ENCODE data around the gene MBP. TPM values are rescaled to one million over a fixed set of nuclear protein-coding genes. Genes with fewer than 3 reads are reported as not detected.

Gene MBP
- total and polyA plus RNA-seq, 10 of the 15 experiments (the other 5 are each of a cell fraction or from before 2014, with no cell fraction given), result 12.2 to 67.8 (median 42.1) TPM

- ChIA-PET CTCF (interaction anchor here (0.6 to 3.3 kb wide), 17 partner anchors 7 to 637 kb away, joined by 3 to 15 read pairs (median 4); no protein-coding TSS in a partner anchor), SMC1A (ENCODE audit: uncharacterized antibody, unreplicated experiment) (interaction anchor here (0.9 to 3.4 kb wide), 19 partner anchors 8 to 148 kb away, joined by 3 to 18 read pairs (median 4); no protein-coding TSS in a partner anchor), POLR2A (interaction anchor here (0.7 to 2.1 kb wide), 6 partner anchors 38 to 150 kb away, joined by 3 to 8 read pairs (median 4); no protein-coding TSS in a partner anchor), RAD21 (ENCODE audit: unreplicated experiment) (interaction anchor here (0.7 to 3.6 kb wide), 15 partner anchors 7 to 149 kb away, joined by 3 to 21 read pairs (median 6); partner anchors contain the start of gene MBP)
- FAIRE-seq (peak; percentile 94), DNase-seq (ENCODE audit: low read depth, low spot score) (peak; percentile 82), ATAC-seq (peak; percentile 71)
- no peak overlapping the region; the same call in 1 of the 2 replicates for H3K4me3 ChIP-seq
- H3K79me2 ChIP-seq (ENCODE audit: control insufficient read depth, insufficient read depth, low read length), result peaks cover 11% of the 10 kb centered on the region
- peaks cover 9 to 16% of the 10 kb centered on the region in 2 experiments; a peak in 3 of 4 replicates for H3K36me3 ChIP-seq (ENCODE audit: control insufficient read depth in 2 of 2, insufficient read depth in 2 of 2, low read length in 1 of 2)
- peak overlapping the region; percentile 97 for H3K27ac ChIP-seq (ENCODE audit: control insufficient read depth, insufficient read depth)
- no TSS peak for BruUV-seq (replicated peaks)
- no peak overlapping the region for H2AFZ ChIP-seq (ENCODE audit: control insufficient read depth, low read depth, low read length)
- 1% methylated on average over 12 of the region's 12 CpGs for WGBS (ENCODE audit: insufficient coverage, insufficient replicate concordance, low lambda C conversion rate, missing lambda C conversion rate)
- H4K20me1 ChIP-seq (ENCODE audit: control insufficient read depth, insufficient read depth), result no peaks in the 10 kb centered on the region
- peak overlapping the region; percentile 60 for H3K9ac ChIP-seq (ENCODE audit: control insufficient read depth, insufficient read depth, low read length)
- intact Hi-C loops (cut with micrococcal nuclease; ENCODE audit: unreplicated experiment), result loop anchor here (1.0 to 2.0 kb wide), 3 partner anchors 40 to 146 kb away; no protein-coding TSS in a partner anchor
- in situ Hi-C loops (cut with MboI), result loop anchor here (10.0 kb wide), 1 partner anchor 62 kb away; no protein-coding TSS in a partner anchor
- no peaks in the 10 kb centered on the region for H3K9me3 ChIP-seq (replicated peaks; ENCODE audit: control insufficient read depth, insufficient read depth, low read length)
- no peaks in the 10 kb centered on the region for H3K27me3 ChIP-seq (replicated peaks in 1 of 2; ENCODE audit: control insufficient read depth in 2 of 2, insufficient read depth in 2 of 2, low read length in 1 of 2)
- H3K4me1 ChIP-seq (ENCODE audit: control insufficient read depth, insufficient read depth, low read length), result peaks cover 62% of the 10 kb centered on the region
- H3K4me2 ChIP-seq (ENCODE audit: control insufficient read depth, insufficient read depth), result peak overlapping the region; percentile 93
- TF ChIP-seq CREM (IDR thresholded peaks at IDR 0.05; ENCODE audit: low read depth) (peak; percentile 78; the same call in 1 of the 2 replicates), PAX5 (IDR thresholded peaks at IDR 0.05; ENCODE audit: borderline replicate concordance, low read depth, low read length) (peak; percentile 91), CBFB (IDR thresholded peaks at IDR 0.05; ENCODE audit: low read depth) (peak; percentile 94), NR2C2 (IDR thresholded peaks at IDR 0.05; ENCODE audit: borderline replicate concordance, control insufficient read depth, insufficient read length, low read depth) (no peak), IKZF1 (conservative IDR thresholded peaks at IDR 0.05) (no peak; the same call in 1 of the 2 replicates), EED (IDR thresholded peaks at IDR 0.05; ENCODE audit: low read depth) (peak; percentile 87), NBN (IDR thresholded peaks at IDR 0.05) (0 out of 2 replicates have a peak, but pooled peaks have one; percentile 63), MLLT1 (IDR thresholded peaks at IDR 0.05) (peak; percentile 45; the same call in 1 of the 2 replicates), ZNF24 (IDR thresholded peaks at IDR 0.05) (0 out of 2 replicates have a peak, but pooled peaks have one; percentile 12), GATAD2B (conservative IDR thresholded peaks at IDR 0.05; ENCODE audit: low read depth) (peak; percentile 35; the same call in 1 of the 2 replicates), EGR1 (IDR thresholded peaks at IDR 0.05; ENCODE audit: borderline replicate concordance in 1 of 2, low read depth in 2 of 2, low read length in 2 of 2) (no peak), BHLHE40 (IDR thresholded peaks at IDR 0.05; ENCODE audit: borderline replicate concordance in 1 of 2, low read depth in 2 of 2, low read length in 1 of 2) (peak; percentile 59 to 79), NFXL1 (IDR thresholded peaks at IDR 0.05; ENCODE audit: borderline replicate concordance) (no peak), PKNOX1 (IDR thresholded peaks at IDR 0.05) (peak; percentile 72), PML (IDR thresholded peaks at IDR 0.05; ENCODE audit: low read length) (peak; percentile 73; the same call in 1 of the 2 replicates), MYC (IDR thresholded peaks at IDR 0.05; ENCODE audit: insufficient read depth, insufficient read length, insufficient replicate concordance, low read length, severe bottlenecking) (no peak), ZNF622 (IDR thresholded peaks at IDR 0.05) (no peak), PBX3 (IDR thresholded peaks at IDR 0.05; ENCODE audit: insufficient replicate concordance, low read depth, low read length) (peak; percentile 44), TCF7 (IDR thresholded peaks at IDR 0.05; ENCODE audit: borderline replicate concordance) (peak; percentile 100), POU2F2 (IDR thresholded peaks at IDR 0.05; ENCODE audit: borderline replicate concordance, low read depth, low read length) (peak; percentile 55; the same call in 1 of the 3 replicates), SUPT20H (IDR thresholded peaks at IDR 0.05; ENCODE audit: borderline replicate concordance, control insufficient read depth, low read depth, low read length) (no peak)
These were observed 70.0 kb downstream of the MBP start for GRCh38 chr18:77062518-77063003.

Measured in GM12878 (cell line).